C4-2B (cell line): ENCODE results near the gene ELL.

Experiments used
- CTCF ChIP-seq: fragments of 450-650 bp; conservative IDR thresholded peaks from 2 replicates; pipeline ENCODE4 v1.5.1; 2017; ENCODE audit warnings: mild to moderate bottlenecking
- ZFX ChIP-seq: fragments of 450-650 bp; IDR thresholded peaks from 2 replicates; pipeline ENCODE4 v1.6.1; 2017

GRCh38 chr19:18436671-18437490 is 85.0 kb downstream of the ELL start:
- no peak for TF ChIP-seq CTCF
- no peak for TF ChIP-seq ZFX
